Prostate gland (tissue), 2 donors: ENCODE measurements around the gene RXRA. TPM values are rescaled to one million over a fixed set of nuclear protein-coding genes. Genes with fewer than 3 reads are reported as not detected.

Source experiments
- DNase-seq: peaks from one replicate; pipeline ENCODE4 v3.0.0-alpha.2; 2019; ENCODE audit warnings: low spot score
- H3K27ac ChIP-seq, 2 donors: fragments of 200-600 bp; sonication (generic); 2 replicates each; pipeline ENCODE4 v1.5.1; 2017 to 2019
- H3K27me3 ChIP-seq: fragments of 200-600 bp; sonication (generic); replicated peaks from 2 replicates; pipeline ENCODE4 v1.5.1; 2019; ENCODE audit not compliant: insufficient read depth
- H3K36me3 ChIP-seq, 2 donors: fragments of 200-600 bp; sonication (generic); 1 replicate in 1 of 2; 2 replicates in 1 of 2; pipeline versions ENCODE4 v1.5.1 to v1.8.1; 2017 to 2019
- H3K4me1 ChIP-seq: fragments of 200-600 bp; sonication (generic); replicated peaks from 2 replicates; pipeline ENCODE4 v1.5.1; 2019
- H3K4me3 ChIP-seq, 2 donors: fragments of 200-600 bp; sonication (generic); 2 replicates each; pipeline ENCODE4 v1.5.1; 2017 to 2019
- H3K9me3 ChIP-seq: fragments of 200-600 bp; sonication (generic); 2 replicates; pipeline ENCODE4 v1.5.1; 2017
- POLR2A ChIP-seq: fragments of 450-650 bp; IDR thresholded peaks from one replicate; pipeline ENCODE4 v1.6.1; 2016; ENCODE audit warnings: antibody characterized with exemption, mild to moderate bottlenecking
- POLR2AphosphoS5 ChIP-seq: sonication (generic); formaldehyde crosslinking; IDR thresholded peaks from one replicate; pipeline ENCODE4 v1.6.1; 2017; ENCODE audit warnings: antibody characterized with exemption
- WGBS: methylation state at CpG from one replicate; pipeline ENCODE4 v1.1.5; 2018; 5-methylcytosine and 5-hydroxymethylcytosine counted together
- intact Hi-C: fragments of 100-400 bp; cut with DNase I; formaldehyde crosslinking; loops from one replicate; pipeline ENCODE4 v1.14.2; 2022
- total RNA-seq, 2 donors: library from RNA; depleted of rRNA; stranded (reverse); fragments of >200 nt; gene quantifications; one replicate each; pipeline ENCODE4 v1.1.0, GENCODE V29; 2016
- TF ChIP-seq, protein P1 (sequence below), 4 experiments: fragments of 200-600 bp in 2 of 4; fragments of 450-650 bp in 2 of 4; sonication (generic) in 2 of 4; IDR thresholded peaks; 1 replicate in 3 of 4; 2 replicates in 1 of 4; pipeline ENCODE4 v1.5.1; 2016 to 2019; ENCODE audit warnings: antibody characterized with exemption in 4 of 4, mild to moderate bottlenecking in 2 of 4, moderate library complexity in 2 of 4

Gene RXRA
- total RNA-seq, 2 donors from 2014 or later, result 69.5 to 84.1 TPM

- Histone ChIP-seq H3K4me3 (no peak overlapping the region), H3K9me3 (no peaks in the 10 kb centered on the region), H3K36me3 (no peaks in the 10 kb centered on the region), H3K27me3 (no peaks in the 10 kb centered on the region), H3K27ac (no peak overlapping the region), H3K4me1 (no peaks in the 10 kb centered on the region)
- 16% methylated on average over 10 of the region's 10 CpGs for WGBS
- intact Hi-C loops, result no loop called here
- peak; percentile 95 for DNase-seq
- no peak for TF ChIP-seq POLR2A
- TF ChIP-seq POLR2AphosphoS5, result peak; percentile 77
- TF ChIP-seq, protein P1, sequence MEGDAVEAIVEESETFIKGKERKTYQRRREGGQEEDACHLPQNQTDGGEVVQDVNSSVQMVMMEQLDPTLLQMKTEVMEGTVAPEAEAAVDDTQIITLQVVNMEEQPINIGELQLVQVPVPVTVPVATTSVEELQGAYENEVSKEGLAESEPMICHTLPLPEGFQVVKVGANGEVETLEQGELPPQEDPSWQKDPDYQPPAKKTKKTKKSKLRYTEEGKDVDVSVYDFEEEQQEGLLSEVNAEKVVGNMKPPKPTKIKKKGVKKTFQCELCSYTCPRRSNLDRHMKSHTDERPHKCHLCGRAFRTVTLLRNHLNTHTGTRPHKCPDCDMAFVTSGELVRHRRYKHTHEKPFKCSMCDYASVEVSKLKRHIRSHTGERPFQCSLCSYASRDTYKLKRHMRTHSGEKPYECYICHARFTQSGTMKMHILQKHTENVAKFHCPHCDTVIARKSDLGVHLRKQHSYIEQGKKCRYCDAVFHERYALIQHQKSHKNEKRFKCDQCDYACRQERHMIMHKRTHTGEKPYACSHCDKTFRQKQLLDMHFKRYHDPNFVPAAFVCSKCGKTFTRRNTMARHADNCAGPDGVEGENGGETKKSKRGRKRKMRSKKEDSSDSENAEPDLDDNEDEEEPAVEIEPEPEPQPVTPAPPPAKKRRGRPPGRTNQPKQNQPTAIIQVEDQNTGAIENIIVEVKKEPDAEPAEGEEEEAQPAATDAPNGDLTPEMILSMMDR (IDR thresholded peaks at IDR 0.05), result peak; percentile 90 to 99 (median 95)
These were observed 123.1 kb downstream of the RXRA start for GRCh38 chr9:134449180-134449916.

DNA sequence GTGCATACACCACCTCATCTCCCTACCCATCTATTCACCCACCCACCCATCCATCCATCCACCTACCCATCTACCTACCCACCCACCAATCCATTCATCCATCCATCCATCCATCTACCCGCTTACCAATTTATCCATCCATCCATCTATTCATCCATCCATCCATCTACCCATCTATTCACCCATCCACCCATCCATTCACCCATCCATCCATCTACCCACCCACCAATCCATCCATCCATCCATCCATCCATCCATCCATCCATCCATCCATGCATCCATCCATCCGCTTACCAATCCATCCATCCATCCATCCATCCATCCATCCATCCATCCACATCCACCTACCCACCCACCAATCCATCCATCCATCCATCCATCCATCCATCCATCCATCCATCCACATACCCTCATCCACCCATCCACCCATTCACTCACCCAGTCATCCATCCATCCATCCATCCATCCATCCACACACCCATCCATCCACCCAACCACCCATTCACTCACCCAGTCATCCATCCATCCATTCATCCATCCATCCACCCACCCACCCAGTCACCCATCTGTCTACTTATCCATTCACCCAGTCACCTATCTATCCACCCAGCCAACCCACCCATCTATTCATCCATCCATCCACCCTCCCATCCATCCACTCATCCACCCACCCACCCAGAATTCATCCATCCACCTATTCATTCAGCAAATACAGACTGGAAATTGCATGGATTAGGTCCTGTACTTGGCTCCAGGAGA, 125.6 kb downstream of the RXRA start:
- Histone ChIP-seq H3K4me3 (no peak overlapping the region), H3K36me3 (no peaks in the 10 kb centered on the region), H3K9me3 (no peaks in the 10 kb centered on the region), H3K4me1 (peaks cover 10% of the 10 kb centered on the region), H3K27ac (no peak overlapping the region), H3K27me3 (no peaks in the 10 kb centered on the region)
- intact Hi-C loops, result no loop called here
- WGBS, result 93% methylated on average over 2 of the region's 2 CpGs
- no peak for DNase-seq
- TF ChIP-seq POLR2A, result no peak
- no peak for TF ChIP-seq POLR2AphosphoS5
- TF ChIP-seq, protein P1 (IDR thresholded peaks at IDR 0.05), result no peak

GRCh38 chr9:134452728-134453127, 126.5 kb downstream of the RXRA start:
- intact Hi-C loops, result no loop called here
- Histone ChIP-seq H3K4me3 (no peak overlapping the region), H3K9me3 (no peaks in the 10 kb centered on the region), H3K27me3 (no peaks in the 10 kb centered on the region), H3K36me3 (no peaks in the 10 kb centered on the region), H3K27ac (no peak overlapping the region), H3K4me1 (peaks cover 11% of the 10 kb centered on the region)
- TF ChIP-seq, protein P1 (IDR thresholded peaks at IDR 0.05), result no peak
- no peak for TF ChIP-seq POLR2AphosphoS5
- TF ChIP-seq POLR2A, result no peak
- 93% methylated on average over 4 of the region's 4 CpGs for WGBS
- no peak for DNase-seq

- Histone ChIP-seq H3K27me3 (no peaks in the 10 kb centered on the region), H3K27ac (no peak overlapping the region), H3K9me3 (no peaks in the 10 kb centered on the region), H3K4me3 (no peak overlapping the region), H3K36me3 (no peaks in the 10 kb centered on the region), H3K4me1 (peaks cover 11% of the 10 kb centered on the region)
- DNase-seq, result no peak
- WGBS, result 87% methylated on average over 23 of the region's 23 CpGs
- no peak for TF ChIP-seq POLR2A
- intact Hi-C loops, result no loop called here
These were observed 127.7 kb downstream of the RXRA start for GRCh38 chr9:134453776-134454475.

DNA sequence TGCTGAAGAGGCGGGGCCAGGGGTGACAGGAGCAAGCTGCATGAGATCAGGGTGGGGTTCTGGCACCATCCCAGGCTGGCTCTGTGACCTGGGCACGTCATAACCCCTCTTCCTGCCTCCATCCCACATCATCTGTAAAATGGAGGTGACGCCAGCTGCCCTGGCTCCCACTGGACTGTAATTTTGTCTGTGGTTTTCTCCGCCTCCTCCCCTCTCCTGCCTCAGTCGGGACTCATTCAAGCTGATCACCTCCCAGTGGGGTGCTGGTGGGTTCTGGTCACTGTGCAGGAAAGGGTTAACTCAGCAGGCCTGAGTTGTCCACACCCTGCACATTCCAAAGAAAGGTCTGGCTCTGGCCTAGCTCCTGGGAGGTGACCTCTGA, 128.2 kb downstream of the RXRA start:
- no peak overlapping the region for H3K27ac ChIP-seq

More for the DNA sequence above, 128.2 kb downstream of the RXRA start:
- Histone ChIP-seq H3K9me3 (no peaks in the 10 kb centered on the region), H3K4me1 (peaks cover 11% of the 10 kb centered on the region), H3K27me3 (no peaks in the 10 kb centered on the region), H3K4me3 (no peak overlapping the region), H3K36me3 (no peaks in the 10 kb centered on the region)
- intact Hi-C loops, result no loop called here
- TF ChIP-seq, protein P1 (IDR thresholded peaks at IDR 0.05), result no peak
- TF ChIP-seq POLR2A (no peak), POLR2AphosphoS5 (no peak)
- 88% methylated on average over 5 of the region's 5 CpGs for WGBS
- DNase-seq, result no peak
